ENCODE results near the gene LGALS14.

Gene LGALS14

GRCh38 chr19:39752390-39752789 is 48.1 kb downstream of the LGALS14 start:
- DNase-seq, result no peak

DNA sequence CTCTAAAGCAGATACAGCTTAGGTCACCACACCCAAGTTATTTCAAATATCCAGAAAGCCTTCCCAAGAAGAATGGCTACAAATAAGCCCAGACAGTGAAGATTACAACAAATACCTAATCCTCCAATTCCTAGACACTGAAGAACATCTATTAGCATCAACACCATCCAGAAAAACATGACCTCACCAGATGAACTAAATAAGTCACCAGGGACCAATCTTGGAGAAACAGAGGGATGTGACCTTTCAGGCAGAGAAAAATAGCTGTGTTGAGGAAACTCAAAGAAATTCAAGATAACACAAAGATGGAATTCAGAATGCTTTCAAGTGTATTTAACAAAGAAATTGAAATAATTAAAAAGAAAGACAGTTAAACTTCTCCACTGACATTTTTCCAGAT is 48.5 kb downstream of the LGALS14 start:
- DNase-seq, result no peak

- DNase-seq, result no peak
Observed at GRCh38 chr19:39754544-39754943, 50.3 kb downstream of the LGALS14 start.

DNA sequence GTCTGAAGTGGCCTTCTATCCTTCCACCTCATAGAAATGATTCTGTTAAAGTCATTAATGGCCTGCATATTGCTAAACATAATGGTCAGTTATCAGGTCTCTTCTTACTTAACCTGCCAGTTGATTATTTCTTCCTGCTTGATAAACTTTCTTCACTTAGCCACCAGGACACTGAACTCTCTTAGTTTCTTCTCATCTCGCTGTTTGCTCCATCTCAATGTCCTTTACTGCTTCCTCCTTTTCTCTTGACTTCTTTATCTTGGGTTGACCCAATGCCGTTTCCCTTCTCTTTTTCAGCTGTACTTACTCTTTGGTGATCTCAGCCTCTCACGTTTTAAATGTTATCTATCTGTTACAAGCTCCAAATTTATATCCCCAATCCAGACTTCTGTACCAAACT is 50.7 kb downstream of the LGALS14 start:
- DNase-seq, result no peak
